GM12872 (cell line): Measurements from ENCODE around the gene RBM38.

Experiments used
- TF ChIP-seq, protein P1 (sequence below): IDR thresholded peaks from 3 replicates; pipeline ENCODE4 v1.5.1; 2011; ENCODE audit warnings: low read depth, mild to moderate bottlenecking, low read length, moderate library complexity; ENCODE audit not compliant: insufficient read depth

Gene RBM38

DNA sequence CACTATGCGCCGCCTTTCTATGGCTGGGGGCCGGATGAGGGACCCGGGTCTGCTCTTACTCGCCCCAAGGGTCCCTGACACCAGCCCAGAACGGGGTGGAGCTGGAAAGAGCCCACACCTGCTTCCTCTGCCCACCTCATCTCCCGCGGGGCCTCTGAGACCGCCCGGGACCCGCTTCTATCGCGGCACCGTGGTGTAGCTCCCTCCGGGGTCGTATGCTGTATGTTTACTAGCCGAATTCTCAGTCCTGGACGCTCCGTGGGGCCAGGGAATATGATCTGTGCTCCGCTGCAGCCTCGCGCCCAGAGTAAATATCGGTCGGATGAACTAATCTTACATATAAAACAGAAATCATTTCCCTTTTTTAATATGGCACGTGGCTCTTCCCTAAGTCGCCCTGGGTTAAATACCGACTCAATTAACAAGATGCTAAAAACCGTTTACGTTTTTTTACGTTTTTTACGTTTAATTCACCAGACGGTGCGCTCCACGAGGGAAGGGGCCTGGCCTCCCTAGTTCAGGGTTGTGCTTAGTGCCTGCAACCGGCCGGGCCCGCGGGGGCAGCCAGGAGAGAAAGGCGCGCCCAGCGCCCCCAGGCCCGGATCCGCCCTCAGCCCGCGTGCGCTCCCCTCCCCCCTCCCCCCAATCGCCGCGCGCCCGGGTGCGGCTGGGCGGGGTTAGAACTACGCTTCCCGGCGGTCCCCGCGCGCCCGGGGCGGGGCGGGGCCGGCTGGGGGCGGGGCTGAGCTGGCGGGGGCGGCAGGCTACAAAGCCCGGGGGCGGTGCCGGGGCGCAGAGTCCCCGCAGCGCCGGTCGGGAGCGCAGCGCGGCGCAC is at the start of gene RBM38:
Gene RBM38 (plus strand): TSS at position 793 of the 835 bp plus-strand sequence. CDS start 186 bp downstream, outside the sequence.
- TF ChIP-seq, protein P1, sequence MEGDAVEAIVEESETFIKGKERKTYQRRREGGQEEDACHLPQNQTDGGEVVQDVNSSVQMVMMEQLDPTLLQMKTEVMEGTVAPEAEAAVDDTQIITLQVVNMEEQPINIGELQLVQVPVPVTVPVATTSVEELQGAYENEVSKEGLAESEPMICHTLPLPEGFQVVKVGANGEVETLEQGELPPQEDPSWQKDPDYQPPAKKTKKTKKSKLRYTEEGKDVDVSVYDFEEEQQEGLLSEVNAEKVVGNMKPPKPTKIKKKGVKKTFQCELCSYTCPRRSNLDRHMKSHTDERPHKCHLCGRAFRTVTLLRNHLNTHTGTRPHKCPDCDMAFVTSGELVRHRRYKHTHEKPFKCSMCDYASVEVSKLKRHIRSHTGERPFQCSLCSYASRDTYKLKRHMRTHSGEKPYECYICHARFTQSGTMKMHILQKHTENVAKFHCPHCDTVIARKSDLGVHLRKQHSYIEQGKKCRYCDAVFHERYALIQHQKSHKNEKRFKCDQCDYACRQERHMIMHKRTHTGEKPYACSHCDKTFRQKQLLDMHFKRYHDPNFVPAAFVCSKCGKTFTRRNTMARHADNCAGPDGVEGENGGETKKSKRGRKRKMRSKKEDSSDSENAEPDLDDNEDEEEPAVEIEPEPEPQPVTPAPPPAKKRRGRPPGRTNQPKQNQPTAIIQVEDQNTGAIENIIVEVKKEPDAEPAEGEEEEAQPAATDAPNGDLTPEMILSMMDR = no peak

DNA sequence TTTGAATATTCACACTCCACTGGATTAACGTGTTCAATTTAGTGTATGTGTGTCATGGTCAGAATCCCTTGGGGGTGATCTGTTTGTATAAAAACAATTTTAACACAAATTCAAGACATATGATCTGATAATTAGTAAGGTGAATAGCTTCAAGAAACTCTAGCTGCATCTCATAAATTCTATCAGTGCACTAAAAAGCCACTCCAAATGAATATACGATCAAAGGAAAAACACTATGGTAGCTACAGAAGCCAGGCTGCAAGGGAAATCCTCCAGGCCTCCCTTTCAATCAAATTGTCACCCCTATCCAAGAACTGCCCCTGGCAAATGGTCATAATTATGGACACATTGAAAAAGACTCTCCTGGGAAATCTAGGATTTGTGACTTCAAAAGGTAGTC is 49.5 kb upstream of the RBM38 start:
- TF ChIP-seq, protein P1 = no peak

DNA sequence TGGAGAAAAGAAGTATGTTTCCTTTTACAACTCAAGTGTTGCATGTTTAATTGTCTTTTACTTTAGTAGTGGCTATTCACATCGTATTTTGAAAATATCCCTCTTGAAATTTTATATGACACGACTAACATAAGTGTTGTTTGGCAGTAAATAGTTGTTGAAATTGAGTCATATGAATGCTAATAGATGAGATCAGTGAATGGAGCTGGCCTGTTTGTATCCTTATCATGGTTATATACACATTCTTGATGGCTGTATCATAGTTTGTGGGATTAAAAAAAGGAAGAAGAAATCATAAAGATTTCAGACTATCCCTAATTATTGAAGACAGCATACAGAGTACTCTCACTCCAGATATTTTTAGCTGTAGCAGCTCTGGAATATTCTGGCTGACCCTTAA is 48.4 kb upstream of the RBM38 start:
- TF ChIP-seq, protein P1 = no peak

DNA sequence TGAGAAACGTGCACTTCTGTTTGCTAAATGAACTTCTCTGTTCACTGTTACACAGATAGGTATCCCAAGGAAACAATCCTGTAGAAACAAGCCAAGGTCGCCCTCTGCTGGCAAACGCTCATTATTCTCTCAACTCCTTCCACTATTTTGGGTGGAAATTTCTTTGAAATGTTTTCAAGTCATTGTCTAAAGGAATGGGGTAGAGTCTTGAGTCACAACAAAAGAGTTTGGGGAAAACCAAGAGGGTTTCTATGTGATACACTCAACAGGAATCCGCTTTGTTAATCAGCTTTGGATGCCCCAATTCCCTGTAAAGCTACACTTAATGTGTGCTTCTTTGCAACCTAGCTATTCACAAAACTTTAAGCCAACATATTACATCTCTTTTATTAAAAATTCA is 44.7 kb upstream of the RBM38 start:
- TF ChIP-seq, protein P1 = peak; percentile 71

DNA sequence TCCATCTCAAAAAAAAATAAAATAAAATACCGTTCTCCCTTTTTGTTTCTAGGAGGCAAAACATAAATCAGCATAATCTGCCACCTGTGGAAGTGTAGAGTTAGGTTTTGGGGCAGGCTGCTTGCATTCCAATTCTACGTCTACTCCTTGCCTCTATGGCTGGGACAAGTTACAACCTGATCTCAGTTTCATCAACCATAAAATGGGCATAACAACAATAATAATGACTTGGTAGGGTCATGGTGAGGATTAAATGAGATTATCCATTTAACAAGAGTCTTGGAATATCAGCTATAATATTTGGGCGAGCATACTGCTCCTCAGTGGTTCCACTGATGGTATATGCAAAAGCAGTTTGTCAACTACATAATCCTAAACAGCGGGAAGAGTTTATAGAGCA is 43.8 kb upstream of the RBM38 start:
- TF ChIP-seq, protein P1 = no peak

DNA sequence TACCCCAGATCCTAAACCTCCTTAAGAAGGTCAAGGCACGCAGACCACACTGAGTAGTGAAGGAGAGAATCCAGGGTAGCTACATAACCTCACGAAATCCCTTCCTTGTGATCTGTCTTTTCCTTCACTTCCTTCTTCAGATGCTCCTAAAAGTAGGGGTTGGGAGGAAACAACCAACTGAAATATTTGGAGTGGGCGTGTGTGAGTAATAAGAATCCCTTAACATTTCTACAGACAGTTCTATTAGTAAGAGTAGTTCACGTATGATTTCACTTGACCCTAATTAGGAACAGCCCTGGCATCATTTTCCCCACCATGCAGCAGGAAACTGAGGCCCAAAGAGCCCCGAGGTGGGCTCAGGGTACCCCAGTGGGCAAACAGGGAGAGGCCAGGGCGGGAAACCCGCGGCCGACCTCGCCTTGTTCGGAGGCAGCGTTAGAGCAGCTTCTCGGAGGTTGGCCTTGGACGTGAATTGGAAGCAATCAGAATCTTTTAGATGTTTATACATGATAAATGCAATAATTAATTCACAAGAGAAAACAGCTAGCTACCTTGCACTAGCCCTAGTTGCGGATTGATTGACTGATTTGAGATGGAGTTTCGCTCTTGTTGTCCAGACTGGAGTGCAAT is 41.0 kb upstream of the RBM38 start:
- TF ChIP-seq, protein P1 = no peak

DNA sequence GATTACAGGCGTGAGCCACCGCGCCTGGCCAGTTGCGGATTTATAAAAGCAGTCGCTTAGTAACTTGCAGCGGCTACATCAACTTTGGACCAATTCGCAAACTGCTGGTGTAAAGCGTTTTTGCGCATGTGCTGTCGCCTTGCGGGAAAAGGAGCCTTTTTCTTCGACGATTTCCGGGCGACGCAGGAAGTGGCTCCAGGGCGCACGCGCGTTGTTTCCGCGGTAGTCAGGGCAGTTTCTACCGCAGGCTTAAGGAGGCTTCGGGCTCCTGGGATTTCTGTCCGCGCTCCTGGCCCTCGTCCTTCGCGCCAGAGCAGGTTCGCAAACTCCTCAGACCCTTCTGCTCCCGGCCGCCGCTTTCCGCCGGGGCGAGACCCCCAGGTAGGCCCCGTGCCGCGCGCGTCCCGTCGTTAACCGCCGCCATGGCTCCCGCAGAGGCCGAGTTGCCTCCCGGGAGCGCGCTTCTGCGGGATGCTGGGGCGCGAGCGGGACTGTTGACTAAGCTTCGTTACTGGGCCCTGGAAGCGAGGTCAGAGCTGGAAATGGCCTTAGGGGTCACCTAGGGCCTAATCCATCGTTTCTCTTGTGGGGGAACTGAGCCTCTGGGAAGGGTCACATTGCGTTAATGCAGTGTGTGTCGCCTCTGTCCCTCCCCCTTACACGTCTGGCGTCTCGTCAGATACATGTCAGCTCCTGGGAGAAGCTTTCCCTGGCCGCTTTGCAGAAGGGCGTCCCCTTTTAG is 40.0 kb upstream of the RBM38 start, which contains the start of gene RAE1:
Gene RAE1 (plus strand): TSS at position 214 of the 742 bp plus-strand sequence. CDS start 2,784 bp downstream, outside the sequence.
- TF ChIP-seq, protein P1 = no peak
